Endothelial cell of umbilical vein (primary cell): ENCODE measurements around the gene TUBD1. TPM values are rescaled to one million over a fixed set of nuclear protein-coding genes. Genes with fewer than 3 reads are reported as not detected.

ENCODE experiments used
- BruUV-seq: library from RNA; stranded (reverse); fragments of 400-500 nt; replicated peaks from 2 replicates; lab custom pipeline; 2021; lab: Mats Ljungman, UMichigan
- CTCF ChIA-PET: fragments of 300-600, 350-600 bp; sonication (Branson Sonifier 250); formaldehyde crosslinking; loops from one replicate; lab custom pipeline; 2021; ENCODE audit warnings: antibody characterized with exemption, inconsistent platforms; lab: Charles Lee
- POLR2A ChIA-PET: fragments of 300-600, 350-600 bp; sonication (Branson Sonifier 250); formaldehyde crosslinking; loops from one replicate; lab custom pipeline; 2021; ENCODE audit warnings: antibody characterized with exemption, inconsistent platforms; lab: Charles Lee
- DNase-seq: peaks from one replicate; pipeline ENCODE4 v3.0.0-alpha.2; 2011; ENCODE audit warnings: low read depth, low spot score
- FAIRE-seq: peaks from 2 replicates; lab custom pipeline; 2011; peaks lifted over from hg19 to GRCh38; lab: Jason Lieb, UNC
- H2AFZ ChIP-seq: 2 replicates; pipeline ENCODE4 v1.6.0; 2012; ENCODE audit warnings: low read depth, low read length, control low read depth, inconsistent platforms
- H3K27ac ChIP-seq: 2 replicates; pipeline ENCODE4 v1.5.1; 2011; ENCODE audit warnings: low read depth, mild to moderate bottlenecking, control low read depth, low read length, moderate library complexity; ENCODE audit not compliant: insufficient read depth
- H3K27me3 ChIP-seq, 2 experiments: 2 replicates each; pipeline versions ENCODE4 v1.6.0 to v1.6.1; 2011; ENCODE audit warnings: low read length in 2 of 2, mixed read lengths in 1 of 2; ENCODE audit not compliant: control insufficient read depth in 2 of 2, insufficient read depth in 2 of 2
- H3K36me3 ChIP-seq, 2 experiments: 2 replicates in 1 of 2; 3 replicates in 1 of 2; pipeline ENCODE4 v1.5.1; 2011; ENCODE audit warnings: low read length in 2 of 2, mild to moderate bottlenecking in 1 of 2, moderate library complexity in 1 of 2; ENCODE audit not compliant: control insufficient read depth in 2 of 2, insufficient read depth in 2 of 2; ENCODE audit errors: extremely low read depth in 1 of 2
- H3K4me1 ChIP-seq: 3 replicates; pipeline ENCODE4 v1.5.1; 2011; ENCODE audit warnings: mild to moderate bottlenecking, low read length; ENCODE audit not compliant: control insufficient read depth, insufficient read depth; ENCODE audit errors: extremely low read depth
- H3K4me2 ChIP-seq: 2 replicates; pipeline ENCODE4 v1.6.1; 2011; ENCODE audit warnings: low read length, control low read depth, mixed read lengths; ENCODE audit not compliant: insufficient read depth
- H3K4me3 ChIP-seq, 3 experiments: fragments of 200-600 bp in 1 of 3; sonication (generic), shearing (Covaris generic) in 1 of 3; replicated peaks in 1 of 3; 2 replicates each; pipeline ENCODE4 v1.5.1; 2011 to 2016; ENCODE audit warnings: control low read depth in 3 of 3, low read length in 3 of 3, mild to moderate bottlenecking in 2 of 3, inconsistent platforms in 1 of 3, low read depth in 1 of 3, moderate library complexity in 1 of 3; ENCODE audit not compliant: insufficient read depth in 1 of 3
- H3K79me2 ChIP-seq: 2 replicates; pipeline ENCODE4 v1.6.0; 2012; ENCODE audit warnings: low read length, inconsistent platforms; ENCODE audit not compliant: control insufficient read depth, insufficient read depth
- H3K9ac ChIP-seq: replicated peaks from 2 replicates; pipeline ENCODE3; 2011; ENCODE audit warnings: low read length, control low read depth; ENCODE audit not compliant: insufficient read depth; ENCODE audit errors: extremely low read depth
- H3K9me1 ChIP-seq: replicated peaks from 3 replicates; pipeline ENCODE4 v1.6.0; 2011; ENCODE audit warnings: mild to moderate bottlenecking, low read length; ENCODE audit not compliant: control insufficient read depth, insufficient read depth; ENCODE audit errors: extremely low read depth
- H3K9me3 ChIP-seq: replicated peaks from 2 replicates; pipeline ENCODE4 v1.5.1; 2012; ENCODE audit warnings: low read length, inconsistent platforms; ENCODE audit not compliant: control insufficient read depth, insufficient read depth
- H4K20me1 ChIP-seq: replicated peaks from 2 replicates; pipeline ENCODE3; 2011; ENCODE audit warnings: mild to moderate bottlenecking, low read length; ENCODE audit not compliant: control insufficient read depth, insufficient read depth; ENCODE audit errors: extremely low read depth
- CTCF ChIP-seq, 2 donors: IDR thresholded peaks; 1 replicate in 1 of 2; 2 replicates in 1 of 2; pipeline ENCODE4 v1.5.1; 2011; ENCODE audit warnings: low read length in 2 of 2, mild to moderate bottlenecking in 2 of 2, moderate library complexity in 2 of 2, control low read depth in 1 of 2, inconsistent platforms in 1 of 2, low read depth in 1 of 2; ENCODE audit not compliant: insufficient read depth in 1 of 2; ENCODE audit errors: extremely low read depth in 1 of 2
- EZH2 ChIP-seq: IDR thresholded peaks from 2 replicates; pipeline ENCODE4 v1.6.1; 2012; ENCODE audit warnings: borderline replicate concordance, low read depth, mild to moderate bottlenecking, moderate library complexity, low read length, inconsistent platforms; ENCODE audit not compliant: severe bottlenecking
- FOS ChIP-seq: IDR thresholded peaks from 2 replicates; pipeline ENCODE4 v1.6.1; 2011; ENCODE audit warnings: mild to moderate bottlenecking, low read length, moderate library complexity, borderline replicate concordance; ENCODE audit not compliant: insufficient read depth
- GATA2 ChIP-seq: IDR thresholded peaks from 2 replicates; pipeline ENCODE4 v1.7.0; 2011; ENCODE audit warnings: low read depth, mild to moderate bottlenecking, moderate library complexity, mixed read lengths, low read length; ENCODE audit not compliant: insufficient read length, insufficient read depth
- JUN ChIP-seq: IDR thresholded peaks from 2 replicates; pipeline ENCODE4 v1.6.1; 2011; ENCODE audit warnings: borderline replicate concordance, low read depth; ENCODE audit not compliant: insufficient read length, insufficient read depth
- MAX ChIP-seq: IDR thresholded peaks from 2 replicates; pipeline ENCODE4 v1.6.1; 2011; ENCODE audit not compliant: insufficient read depth, insufficient read length
- MYC ChIP-seq: IDR thresholded peaks from one replicate; pipeline ENCODE4 v1.6.1; 2011; ENCODE audit warnings: mild to moderate bottlenecking, low read depth, low read length
- POLR2A ChIP-seq: IDR thresholded peaks from 2 replicates; pipeline ENCODE4 v1.6.1; 2012; ENCODE audit warnings: low read depth, mild to moderate bottlenecking, control low read depth, low read length
- POLR2AphosphoS5 ChIP-seq: IDR thresholded peaks from 2 replicates; pipeline ENCODE4 v1.6.1; 2012; ENCODE audit warnings: low read depth, mild to moderate bottlenecking, control low read depth, low read length, moderate library complexity; ENCODE audit not compliant: insufficient read depth
- dilution Hi-C: fragments of 300-500 bp; cut with MboI; formaldehyde crosslinking; loops from one replicate; pipeline ENCODE4 v1.15.0; 2019; ENCODE audit warnings: low sequenced_read_pairs; ENCODE audit not compliant: extremely low pct_ligation_motif_present
- intact Hi-C: fragments of 100-400 bp; cut with micrococcal nuclease; formaldehyde crosslinking; loops from one replicate; pipeline ENCODE4 v1.10.0; 2022
- polyA plus RNA-seq, 4 experiments: library from polyadenylated mRNA; depleted of rRNA in 3 of 4; stranded (reverse) in 3 of 4; unstranded in 1 of 4; fragments of >200 nt; gene quantifications; 2 replicates each; pipeline versions ENCODE4 v1.2.1 to v1.2.3, GENCODE V29; 2011 to 2012; ENCODE audit warnings: missing spikeins in 1 of 4
- total RNA-seq: library from RNA; stranded (reverse); gene quantifications from 2 replicates; pipeline ENCODE4 v1.2.3, GENCODE V29; 2021

TUBD1 gene
- total and polyA plus RNA-seq, 2 donors (not counting 3 experiments of a cell fraction or from before 2014, with no cell fraction given), result 4.9 to 11.3 TPM

GRCh38 chr17:59826706-59827453 is 65.9 kb downstream of the TUBD1 start:
- POLR2A ChIA-PET, result interaction anchor here (1.3 to 1.4 kb wide), 2 partner anchors 11 to 12 kb away, joined by 3 to 12 read pairs; no protein-coding TSS in a partner anchor
- no peak for FAIRE-seq
- CTCF ChIA-PET, result interaction anchor here (1.1 to 4.9 kb wide), 2 partner anchors 73 to 81 kb away, joined by 3 to 31 read pairs; no protein-coding TSS in a partner anchor

More at GRCh38 chr17:59826706-59827453, 65.9 kb downstream of the TUBD1 start:
- no peak overlapping the region for H3K9ac ChIP-seq
- DNase-seq, result no peak
- H3K27ac ChIP-seq, result no peak overlapping the region
- no peak overlapping the region for H3K4me3 ChIP-seq
- H3K9me3 ChIP-seq, result no peaks in the 10 kb centered on the region
- intact Hi-C loops (no loop called here), dilution Hi-C loops (no loop called here)
- no peaks in the 10 kb centered on the region for H4K20me1 ChIP-seq
- H3K36me3 ChIP-seq, result peaks cover 0 to 2% of the 10 kb centered on the region in 2 experiments
- no peak overlapping the region for H3K4me2 ChIP-seq
- no TSS peak for BruUV-seq
- H3K27me3 ChIP-seq, result no peaks in the 10 kb centered on the region
- no peaks in the 10 kb centered on the region for H3K9me1 ChIP-seq
- no peak overlapping the region for H2AFZ ChIP-seq
- H3K4me1 ChIP-seq, result peaks cover 32% of the 10 kb centered on the region
- H3K79me2 ChIP-seq, result peaks cover 8% of the 10 kb centered on the region
- no peak for TF ChIP-seq JUN
- TF ChIP-seq GATA2, result no peak
- TF ChIP-seq CTCF (IDR thresholded peaks at IDR 0.05; ENCODE audit: extremely low read depth in 1 of 2, insufficient read depth in 1 of 2, low read depth in 1 of 2, low read length in 2 of 2), result no peak
- no peak for TF ChIP-seq POLR2AphosphoS5
- no peak for TF ChIP-seq MYC
- TF ChIP-seq EZH2, result no peak
- no peak for TF ChIP-seq POLR2A
- no peak for TF ChIP-seq MAX
- no peak for TF ChIP-seq FOS
